Astrocyte (in vitro differentiated cells and primary cell): ENCODE results near the gene BCL2. TPM values are rescaled to one million over a fixed set of nuclear protein-coding genes. Genes with fewer than 3 reads are reported as not detected.

Experiments used
- DNase-seq: peaks from one replicate; pipeline ENCODE4 v3.0.0-alpha.2; 2010; ENCODE audit warnings: low read depth
- FAIRE-seq: peaks from 2 replicates; lab custom pipeline; 2011; peaks lifted over from hg19 to GRCh38; lab: Jason Lieb, UNC
- H2AFZ ChIP-seq: 2 replicates; pipeline ENCODE4 v1.6.0; 2012; ENCODE audit warnings: low read depth, low read length, inconsistent platforms
- H3K27ac ChIP-seq: 2 replicates; pipeline ENCODE4 v1.5.1; 2011; ENCODE audit warnings: low read depth, low read length, inconsistent platforms
- H3K27me3 ChIP-seq: 2 replicates; pipeline ENCODE4 v1.6.0; 2011; ENCODE audit warnings: low read length, inconsistent platforms; ENCODE audit not compliant: insufficient read depth
- H3K36me3 ChIP-seq: 2 replicates; pipeline ENCODE4 v1.5.1; 2011; ENCODE audit warnings: low read length, inconsistent platforms; ENCODE audit not compliant: insufficient read depth
- H3K4me1 ChIP-seq: 2 replicates; pipeline ENCODE4 v1.5.1; 2011; ENCODE audit warnings: low read length, inconsistent platforms; ENCODE audit not compliant: insufficient read depth
- H3K4me2 ChIP-seq: 2 replicates; pipeline ENCODE4 v1.6.0; 2012; ENCODE audit warnings: low read length, inconsistent platforms
- H3K4me3 ChIP-seq: 2 replicates; pipeline ENCODE4 v1.5.1; 2011; ENCODE audit warnings: low read depth, mild to moderate bottlenecking, low read length, inconsistent platforms; ENCODE audit not compliant: insufficient read depth
- H3K79me2 ChIP-seq: 2 replicates; pipeline ENCODE4 v1.6.0; 2012; ENCODE audit warnings: mild to moderate bottlenecking, low read length, inconsistent platforms; ENCODE audit not compliant: insufficient read depth
- H3K9ac ChIP-seq: 2 replicates; pipeline ENCODE4 v1.6.0; 2012; ENCODE audit warnings: mild to moderate bottlenecking, low read length, inconsistent platforms
- H3K9me3 ChIP-seq: 2 replicates; pipeline ENCODE4 v1.5.1; 2012; ENCODE audit warnings: low read depth, mild to moderate bottlenecking, low read length, inconsistent platforms; ENCODE audit not compliant: insufficient read depth
- H4K20me1 ChIP-seq: 2 replicates; pipeline ENCODE4 v1.6.0; 2012; ENCODE audit warnings: low read length, inconsistent platforms; ENCODE audit not compliant: insufficient read depth
- H3K27ac Mint-ChIP-seq: one replicate; pipeline ENCODE4 v1.8.0; 2021; ENCODE audit warnings: mild to moderate bottlenecking, mixed read lengths; ENCODE audit not compliant: unreplicated experiment
- H3K27me3 Mint-ChIP-seq: one replicate; pipeline ENCODE4 v1.8.0; 2021; ENCODE audit warnings: low read depth, mixed read lengths; ENCODE audit not compliant: unreplicated experiment
- H3K36me3 Mint-ChIP-seq: one replicate; pipeline ENCODE4 v1.8.0; 2021; ENCODE audit warnings: low read depth, mixed read lengths; ENCODE audit not compliant: unreplicated experiment
- H3K4me1 Mint-ChIP-seq: one replicate; pipeline ENCODE4 v1.8.0; 2021; ENCODE audit warnings: low read depth, mixed read lengths; ENCODE audit not compliant: unreplicated experiment
- H3K4me3 Mint-ChIP-seq: one replicate; pipeline ENCODE4 v1.8.0; 2021; ENCODE audit warnings: mild to moderate bottlenecking, moderate library complexity, mixed read lengths; ENCODE audit not compliant: unreplicated experiment
- H3K9me3 Mint-ChIP-seq: one replicate; pipeline ENCODE4 v1.8.0; 2021; ENCODE audit warnings: mild to moderate bottlenecking, mixed read lengths; ENCODE audit not compliant: unreplicated experiment
- CTCF ChIP-seq: IDR thresholded peaks from 2 replicates; pipeline ENCODE4 v1.5.1; 2011; ENCODE audit warnings: low read depth, mild to moderate bottlenecking, inconsistent platforms, low read length, moderate library complexity; ENCODE audit not compliant: insufficient read depth
- EZH2 ChIP-seq: IDR thresholded peaks from 2 replicates; pipeline ENCODE4 v1.6.1; 2012; ENCODE audit warnings: mild to moderate bottlenecking, low read length, inconsistent platforms; ENCODE audit not compliant: insufficient read depth
- total RNA-seq: library from RNA; stranded (reverse); gene quantifications from 2 replicates; pipeline ENCODE4 v1.2.1, GENCODE V29; 2021

BCL2 gene
- total RNA-seq, 1 donor from 2014 or later = 1.7 TPM

GRCh38 chr18:63160172-63160995, 159.2 kb downstream of the BCL2 start:
- Histone ChIP-seq H3K36me3 (no peaks in the 10 kb centered on the region), H3K27ac (no peak overlapping the region), H3K27me3 (peaks cover 2% of the 10 kb centered on the region), H3K79me2 (no peaks in the 10 kb centered on the region), H4K20me1 (no peaks in the 10 kb centered on the region), H3K9ac (no peak overlapping the region), H3K4me2 (no peak overlapping the region), H3K4me1 (peaks cover 14% of the 10 kb centered on the region), H2AFZ (no peak overlapping the region), H3K4me3 (no peak overlapping the region), H3K9me3 (no peaks in the 10 kb centered on the region)
- peaks cover 36% of the 10 kb centered on the region for H3K4me1 Mint-ChIP-seq
- H3K27ac Mint-ChIP-seq = no peak overlapping the region
- peaks cover 1% of the 10 kb centered on the region for H3K27me3 Mint-ChIP-seq
- no peak overlapping the region for H3K4me3 Mint-ChIP-seq
- H3K36me3 Mint-ChIP-seq = no peaks in the 10 kb centered on the region
- TF ChIP-seq EZH2 = no peak
- TF ChIP-seq CTCF = no peak
- FAIRE-seq (no peak), DNase-seq (no peak)
- H3K9me3 Mint-ChIP-seq = no peaks in the 10 kb centered on the region

GRCh38 chr18:63159590-63159989, 160.0 kb downstream of the BCL2 start:
- Histone ChIP-seq H3K36me3 (no peaks in the 10 kb centered on the region), H3K79me2 (no peaks in the 10 kb centered on the region), H3K27me3 (peaks cover 2% of the 10 kb centered on the region), H2AFZ (no peak overlapping the region), H3K27ac (no peak overlapping the region), H3K4me3 (no peak overlapping the region), H3K9me3 (no peaks in the 10 kb centered on the region), H4K20me1 (no peaks in the 10 kb centered on the region), H3K9ac (no peak overlapping the region), H3K4me1 (peaks cover 14% of the 10 kb centered on the region), H3K4me2 (no peak overlapping the region)
- Mint-ChIP-seq H3K4me1 (peaks cover 38% of the 10 kb centered on the region), H3K27ac (no peak overlapping the region), H3K27me3 (peaks cover 9% of the 10 kb centered on the region), H3K9me3 (no peaks in the 10 kb centered on the region), H3K4me3 (no peak overlapping the region), H3K36me3 (no peaks in the 10 kb centered on the region)
- DNase-seq = no peak
- no peak for FAIRE-seq
- TF ChIP-seq EZH2 (no peak), CTCF (no peak)

- no peak for FAIRE-seq
- Histone ChIP-seq H3K9me3 (no peaks in the 10 kb centered on the region), H3K4me2 (no peak overlapping the region), H3K36me3 (no peaks in the 10 kb centered on the region), H4K20me1 (no peaks in the 10 kb centered on the region), H2AFZ (no peak overlapping the region), H3K4me1 (peaks cover 14% of the 10 kb centered on the region), H3K27ac (no peak overlapping the region), H3K79me2 (no peaks in the 10 kb centered on the region), H3K4me3 (no peak overlapping the region), H3K9ac (no peak overlapping the region), H3K27me3 (peaks cover 2% of the 10 kb centered on the region)
- TF ChIP-seq EZH2 = no peak
- TF ChIP-seq CTCF = no peak
- Mint-ChIP-seq H3K27ac (no peak overlapping the region), H3K27me3 (peaks cover 14% of the 10 kb centered on the region), H3K9me3 (peaks cover 4% of the 10 kb centered on the region), H3K4me1 (peaks cover 38% of the 10 kb centered on the region), H3K4me3 (no peak overlapping the region), H3K36me3 (no peaks in the 10 kb centered on the region)
- DNase-seq = no peak
Measured at GRCh38 chr18:63158676-63159291, 160.8 kb downstream of the BCL2 start.
